Tibial artery (tissue), 4 donors: Measurements from ENCODE around the gene SPINK14.

Experiments
- DNase-seq, 2 donors: peaks; one replicate each; pipeline ENCODE4 v3.0.0-alpha.2; 2019
- H3K27ac ChIP-seq, 2 donors: fragments of 200-600 bp; sonication (generic) in 1 of 2; 1 replicate in 1 of 2; 2 replicates in 1 of 2; pipeline ENCODE4 v1.5.1; 2018 to 2019; ENCODE audit warnings: mild to moderate bottlenecking in 1 of 2
- H3K27me3 ChIP-seq, 2 donors: fragments of 200-600 bp; sonication (generic) in 1 of 2; one replicate each; pipeline versions ENCODE4 v1.5.1 to v1.6.0; 2016 to 2019
- H3K36me3 ChIP-seq, 3 donors: fragments of 200-600 bp; sonication (generic) in 2 of 3; one replicate each; pipeline ENCODE4 v1.5.1; 2016 to 2019; ENCODE audit warnings: mild to moderate bottlenecking in 2 of 3
- H3K4me1 ChIP-seq, 4 donors: fragments of 200-600 bp; sonication (generic) in 2 of 4; 1 replicate in 3 of 4; 2 replicates in 1 of 4; pipeline ENCODE4 v1.5.1; 2016 to 2019
- H3K4me3 ChIP-seq, 2 donors: fragments of 200-600 bp; sonication (generic) in 1 of 2; 1 replicate in 1 of 2; 2 replicates in 1 of 2; pipeline ENCODE4 v1.5.1; 2018 to 2019; ENCODE audit warnings: mild to moderate bottlenecking in 2 of 2
- H3K9me3 ChIP-seq, 3 donors: fragments of 200-600 bp; sonication (generic) in 1 of 3; one replicate each; pipeline ENCODE4 v1.5.1; 2016 to 2019
- CTCF ChIP-seq, 2 experiments: fragments of 200-600 bp in 1 of 2; fragments of 450-650 bp in 1 of 2; IDR thresholded peaks; one replicate each; pipeline ENCODE4 v1.5.1; 2017 to 2019; ENCODE audit warnings: antibody characterized with exemption in 2 of 2, mild to moderate bottlenecking in 1 of 2, moderate library complexity in 1 of 2
- intact Hi-C: fragments of 100-400 bp; cut with DNase I; formaldehyde crosslinking; loops from one replicate; pipeline ENCODE4 v1.15.0; 2023; ENCODE audit warnings: low total_unique reads

SPINK14 gene

GRCh38 chr5:148206620-148207019 lies 38.3 kb downstream of the SPINK14 start:
- H3K27ac ChIP-seq: no peak overlapping the region
- H3K4me3 ChIP-seq: no peak overlapping the region
- no peaks in the 10 kb centered on the region for H3K4me1 ChIP-seq
- TF ChIP-seq CTCF (IDR thresholded peaks at IDR 0.05): no peak
- H3K36me3 ChIP-seq: no peaks in the 10 kb centered on the region
- intact Hi-C loops: no loop called here
- H3K9me3 ChIP-seq: no peaks in the 10 kb centered on the region
- no peaks in the 10 kb centered on the region for H3K27me3 ChIP-seq
- no peak for DNase-seq

- intact Hi-C loops: no loop called here
- Histone ChIP-seq H3K27ac (no peak overlapping the region), H3K4me1 (no peaks in the 10 kb centered on the region), H3K4me3 (no peak overlapping the region), H3K27me3 (no peaks in the 10 kb centered on the region), H3K36me3 (no peaks in the 10 kb centered on the region), H3K9me3 (no peaks in the 10 kb centered on the region)
- TF ChIP-seq CTCF (IDR thresholded peaks at IDR 0.05): no peak
- no peak for DNase-seq
Measured at GRCh38 chr5:148208226-148208625, 39.9 kb downstream of the SPINK14 start.

GRCh38 chr5:148209151-148209770 lies 40.9 kb downstream of the SPINK14 start:
- Histone ChIP-seq H3K4me1 (no peaks in the 10 kb centered on the region), H3K4me3 (no peak overlapping the region), H3K36me3 (no peaks in the 10 kb centered on the region), H3K9me3 (no peaks in the 10 kb centered on the region), H3K27ac (no peak overlapping the region), H3K27me3 (no peaks in the 10 kb centered on the region)
- intact Hi-C loops: no loop called here
- no peak for DNase-seq
- no peak for TF ChIP-seq CTCF (IDR thresholded peaks at IDR 0.05)

- Histone ChIP-seq H3K4me1 (no peaks in the 10 kb centered on the region), H3K4me3 (no peak overlapping the region), H3K27me3 (no peaks in the 10 kb centered on the region), H3K9me3 (no peaks in the 10 kb centered on the region), H3K36me3 (no peaks in the 10 kb centered on the region), H3K27ac (no peak overlapping the region)
- no peak for TF ChIP-seq CTCF (IDR thresholded peaks at IDR 0.05)
- intact Hi-C loops: no loop called here
- DNase-seq: no peak
Measured at GRCh38 chr5:148214665-148215185, 46.4 kb downstream of the SPINK14 start.

- no peaks in the 10 kb centered on the region for H3K9me3 ChIP-seq
- TF ChIP-seq CTCF (IDR thresholded peaks at IDR 0.05): no peak
- no peaks in the 10 kb centered on the region for H3K4me1 ChIP-seq
- no peaks in the 10 kb centered on the region for H3K27me3 ChIP-seq
- no peak overlapping the region for H3K27ac ChIP-seq
- H3K4me3 ChIP-seq: no peak overlapping the region
- DNase-seq: no peak
- intact Hi-C loops: no loop called here
- H3K36me3 ChIP-seq: no peaks in the 10 kb centered on the region
Measured at GRCh38 chr5:148221508-148221907, 53.2 kb downstream of the SPINK14 start.
